Bone marrow (tissue), 2 donors: ENCODE measurements around the gene FKBP8.
A peak's percentile ranks its signal among the peaks of the same experiment; 100 is the strongest.
"Not testable (repeated sequence)": the region's sequence is repeated elsewhere in the genome, so short reads cannot be mapped to it uniquely, and the experiment has no call there.

Experiments used
- DNase-seq, 2 donors: peaks; one replicate each; lab custom pipeline; 2025; lab: John Stamatoyannopoulos, UW

FKBP8 gene

DNA sequence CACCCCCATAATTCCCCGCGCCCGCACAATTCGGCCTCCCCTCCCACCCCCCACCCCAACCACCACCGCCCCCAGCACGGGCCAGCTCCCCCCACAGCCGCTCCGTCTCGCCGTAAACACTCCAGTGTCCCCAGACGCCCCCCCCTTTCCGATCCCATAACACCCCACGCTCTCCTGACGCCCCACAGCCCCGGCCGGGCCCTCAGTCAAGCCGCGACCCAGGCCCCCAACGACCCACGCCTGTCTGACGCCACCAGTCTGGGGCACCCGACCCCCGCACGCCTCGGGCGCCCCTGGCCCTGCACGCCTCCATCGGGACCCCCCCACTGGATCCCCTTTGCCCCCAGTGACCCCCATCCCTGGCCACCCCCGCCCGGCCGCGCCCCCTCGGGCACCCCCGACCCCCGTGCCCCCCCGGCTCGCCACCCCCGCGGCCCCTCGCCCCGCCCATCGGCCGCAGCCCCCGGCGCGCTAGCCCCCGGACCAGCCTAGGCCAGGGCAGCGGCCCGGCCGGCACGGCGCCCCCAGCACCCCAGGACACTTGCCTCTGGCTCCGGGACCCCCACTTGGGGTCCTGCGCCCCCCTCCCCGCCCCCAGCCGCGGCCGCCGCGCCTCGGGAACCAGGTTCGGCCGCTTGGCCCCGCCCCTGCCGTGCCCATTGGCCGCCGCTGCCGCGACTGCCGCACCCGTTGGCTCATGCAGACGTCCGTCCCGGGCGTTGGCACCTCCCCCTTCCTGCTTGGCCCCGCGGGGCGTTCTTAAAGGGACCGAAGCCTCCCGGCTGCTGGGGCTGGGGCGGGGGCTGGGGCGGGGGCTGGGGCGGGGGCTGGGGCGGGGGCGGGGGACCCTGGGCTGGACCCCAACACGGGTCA lies at the start of gene FKBP8:
FKBP8 (minus strand) TSS at position 633 of the 873 bp plus-strand sequence. CDS start 1,603 bp downstream, outside the sequence.
- DNase-seq: peak; percentile 62 to 76

- not testable (repeated sequence) for DNase-seq
Measured at GRCh38 chr19:18592732-18593131, 49.4 kb upstream of the FKBP8 start.

DNA sequence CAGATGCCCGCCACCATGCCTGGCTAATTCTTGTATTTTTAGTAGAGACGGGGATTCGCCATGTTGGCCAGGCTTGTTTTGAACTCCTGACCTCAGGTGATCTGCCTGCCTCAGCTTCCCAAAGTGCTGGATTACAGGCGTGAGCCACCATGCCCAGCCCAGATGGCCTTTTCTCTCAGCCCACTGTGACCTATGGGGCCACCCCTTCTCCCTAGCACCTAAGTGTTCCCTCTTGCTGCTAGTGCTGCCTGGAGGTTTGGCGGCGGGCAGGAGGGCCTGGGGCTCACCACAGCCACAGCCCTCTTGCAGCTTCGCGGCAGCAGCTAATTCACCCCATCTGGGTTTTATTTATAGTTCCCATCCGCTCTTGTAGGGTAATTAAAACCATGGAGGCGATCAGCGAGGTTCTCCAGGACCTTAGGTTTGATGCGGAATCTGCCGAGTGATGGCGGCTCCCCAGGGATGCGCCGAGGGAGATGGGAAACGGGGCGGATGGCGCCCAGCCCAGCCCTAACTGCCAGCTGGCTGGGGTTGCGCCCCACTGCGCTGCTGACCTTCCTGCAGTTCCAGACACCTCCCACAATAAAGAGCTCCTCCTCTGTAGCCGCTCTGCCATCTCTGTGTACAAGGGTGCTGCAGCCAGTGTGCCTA lies 48.5 kb upstream of the FKBP8 start:
- DNase-seq: no peak

- DNase-seq: no peak
Measured at GRCh38 chr19:18590273-18591272, 47.2 kb upstream of the FKBP8 start.

DNA sequence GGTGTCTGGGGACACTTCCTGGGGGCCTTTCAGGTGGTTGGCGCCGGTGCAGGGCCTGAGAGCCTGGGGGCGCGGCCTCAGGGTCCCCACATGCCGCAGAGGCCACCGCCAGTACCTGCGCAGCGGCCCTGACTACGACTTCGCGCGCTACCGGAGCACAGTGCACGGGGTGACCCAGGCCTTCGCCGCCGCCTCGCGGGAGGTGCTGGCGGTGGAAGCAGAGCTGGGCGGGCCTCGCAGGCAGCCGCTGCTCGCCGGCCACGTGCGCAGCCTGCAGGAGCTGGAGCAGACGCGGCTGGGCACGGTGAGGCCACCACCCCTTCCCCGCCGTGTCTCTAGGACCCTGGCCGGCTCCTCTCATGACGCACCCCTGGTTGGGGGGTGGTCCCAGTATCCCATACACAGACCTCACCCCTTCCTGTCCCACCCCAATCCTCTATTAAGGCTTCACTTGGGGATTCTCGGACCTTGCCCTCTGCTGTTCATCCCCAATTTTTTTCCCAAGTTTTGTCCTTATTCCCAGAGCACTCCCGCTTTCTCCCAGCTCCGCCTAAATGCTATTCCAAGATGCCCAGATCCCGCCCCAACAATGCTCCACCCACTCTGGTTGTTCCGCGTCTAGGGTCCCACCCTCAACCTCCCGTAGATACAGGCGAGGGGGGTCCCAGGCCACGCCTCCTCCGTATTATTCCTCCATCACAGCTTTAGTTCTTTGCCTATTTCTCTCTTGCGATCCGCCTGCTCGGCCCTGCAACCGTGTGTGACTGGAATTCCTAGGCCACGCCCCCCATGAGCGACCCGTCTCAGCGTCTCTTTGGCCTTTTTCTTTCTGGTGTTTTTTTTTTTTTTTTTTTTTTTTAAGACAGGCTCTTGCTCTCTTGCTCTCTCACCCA lies 46.3 kb upstream of the FKBP8 start:
- peak in 1 of 2 donors; percentile 68 for DNase-seq

DNA sequence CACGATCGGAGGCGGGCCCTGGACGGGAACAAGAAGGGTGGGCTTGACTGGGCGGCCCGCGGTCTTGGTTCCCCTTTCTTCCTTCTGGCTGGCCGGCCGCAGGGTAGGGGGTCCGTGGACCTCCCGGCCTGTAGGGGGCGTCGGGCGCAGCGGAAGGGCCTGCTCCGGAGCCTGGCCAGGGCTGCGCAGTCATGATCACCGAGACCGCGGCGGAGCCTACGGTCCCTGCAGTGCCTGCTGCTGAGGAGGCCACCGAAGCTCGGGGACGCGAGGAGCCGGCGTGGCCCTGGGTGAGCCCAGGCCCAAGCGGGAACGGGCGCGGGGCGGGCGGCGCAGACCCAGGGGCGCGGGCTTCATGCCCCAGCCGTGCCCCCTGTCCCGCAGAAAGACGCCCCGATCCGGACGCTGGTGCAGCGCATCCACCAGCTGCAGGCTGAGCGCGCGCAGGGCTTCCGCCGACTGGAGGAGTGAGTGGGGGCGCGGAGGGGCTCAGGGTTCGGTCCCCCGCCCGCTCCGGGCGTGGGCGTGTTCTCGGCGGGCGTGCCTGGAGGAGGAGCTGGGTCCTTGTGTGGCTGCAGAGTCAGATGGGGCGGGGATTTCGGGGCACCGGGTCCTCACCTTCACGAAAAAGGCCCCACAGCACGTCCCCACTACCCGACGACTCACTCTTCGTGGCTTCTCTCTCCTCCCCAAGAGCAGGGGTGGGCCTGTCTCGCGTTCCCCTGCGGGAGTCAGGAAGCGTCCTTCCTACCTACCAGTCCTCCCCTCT lies 45.4 kb upstream of the FKBP8 start, which contains the start of gene REX1BD:
REX1BD (plus strand) TSS at position 188 of the 769 bp plus-strand sequence; CDS start at position 192, 4 bp downstream.
- DNase-seq: peak; percentile 83 to 88

GRCh38 chr19:18587962-18588610 lies 44.7 kb upstream of the FKBP8 start:
- no peak for DNase-seq

DNA sequence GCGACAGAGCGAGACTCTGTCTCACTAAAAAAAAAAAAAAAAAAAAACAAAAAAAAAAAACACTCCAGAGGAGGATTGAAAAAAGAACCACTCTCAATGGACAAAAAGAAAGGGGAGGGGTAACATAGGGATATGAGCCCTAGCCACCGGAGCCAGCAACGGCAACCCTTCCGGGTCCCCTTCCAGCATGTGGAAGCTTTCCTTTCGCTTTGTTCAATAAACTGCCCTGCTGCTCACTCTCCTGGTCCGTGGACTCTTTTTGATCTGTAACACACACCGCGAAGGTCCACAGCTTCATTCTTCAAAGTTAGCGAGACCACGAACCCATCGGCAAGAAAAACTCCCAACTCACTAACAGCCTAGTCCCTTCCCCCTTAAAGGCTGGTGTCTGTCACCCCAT lies 44.2 kb upstream of the FKBP8 start:
- DNase-seq: no peak

GRCh38 chr19:18586306-18586705 lies 42.9 kb upstream of the FKBP8 start:
- no peak for DNase-seq

DNA sequence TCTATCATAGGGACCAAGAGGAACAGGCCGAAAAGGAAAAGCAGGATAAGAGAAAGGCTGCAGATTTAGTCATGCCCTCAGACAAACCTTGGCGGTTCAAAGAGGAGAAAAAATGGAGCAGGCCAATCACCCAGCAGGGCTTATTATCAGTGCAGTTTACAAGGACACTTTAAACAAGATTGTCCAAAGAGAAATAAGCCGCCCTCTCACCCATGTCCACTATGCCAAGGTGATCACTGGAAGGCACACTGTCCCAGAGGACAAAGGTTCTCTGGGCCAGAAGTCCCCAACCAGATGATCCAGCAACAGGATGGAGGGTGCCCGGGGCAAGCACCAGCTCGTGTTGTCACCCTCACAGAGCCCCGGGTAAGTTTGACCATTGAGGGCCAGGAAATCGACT lies 36.9 kb upstream of the FKBP8 start:
- no peak for DNase-seq

- DNase-seq: no peak
Measured at GRCh38 chr19:18577365-18577914, 34.1 kb upstream of the FKBP8 start.

- DNase-seq: no peak
Measured at GRCh38 chr19:18576383-18576782, 33.0 kb upstream of the FKBP8 start.

DNA sequence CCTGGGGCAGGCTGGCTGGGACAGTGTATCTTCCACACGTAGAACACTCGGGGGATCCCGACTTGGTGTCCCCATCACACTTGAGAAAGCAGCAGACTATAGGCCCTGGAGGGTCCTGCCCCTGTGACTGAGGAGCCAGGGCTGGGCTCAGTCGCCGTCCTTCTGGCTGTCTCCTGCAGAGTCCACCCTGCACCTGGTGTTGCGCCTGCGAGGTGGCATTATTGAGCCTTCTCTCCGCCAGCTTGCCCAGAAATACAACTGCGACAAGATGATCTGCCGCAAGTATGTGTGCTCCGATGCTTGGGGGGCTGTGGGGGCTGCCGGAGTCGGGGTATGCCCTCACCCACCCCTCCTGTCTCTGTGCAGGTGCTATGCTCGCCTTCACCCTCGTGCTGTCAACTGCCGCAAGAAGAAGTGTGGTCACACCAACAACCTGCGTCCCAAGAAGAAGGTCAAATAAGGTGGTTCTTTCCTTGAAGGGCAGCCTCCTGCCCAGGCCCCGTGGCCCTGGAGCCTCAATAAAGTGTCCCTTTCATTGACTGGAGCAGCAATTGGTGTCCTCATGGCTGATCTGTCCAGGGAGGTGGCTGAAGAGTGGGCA lies 31.4 kb upstream of the FKBP8 start:
- no peak for DNase-seq

GRCh38 chr19:18571564-18572344 lies 28.4 kb upstream of the FKBP8 start, which contains the start of gene UBA52:
Gene UBA52, plus strand, starts transcription at chr19:18571857. Its CDS starts 1,444 bp downstream, at chr19:18573301.
- peak; percentile 88 to 95 for DNase-seq

GRCh38 chr19:18568367-18568766 lies 25.0 kb upstream of the FKBP8 start:
- DNase-seq: no peak

DNA sequence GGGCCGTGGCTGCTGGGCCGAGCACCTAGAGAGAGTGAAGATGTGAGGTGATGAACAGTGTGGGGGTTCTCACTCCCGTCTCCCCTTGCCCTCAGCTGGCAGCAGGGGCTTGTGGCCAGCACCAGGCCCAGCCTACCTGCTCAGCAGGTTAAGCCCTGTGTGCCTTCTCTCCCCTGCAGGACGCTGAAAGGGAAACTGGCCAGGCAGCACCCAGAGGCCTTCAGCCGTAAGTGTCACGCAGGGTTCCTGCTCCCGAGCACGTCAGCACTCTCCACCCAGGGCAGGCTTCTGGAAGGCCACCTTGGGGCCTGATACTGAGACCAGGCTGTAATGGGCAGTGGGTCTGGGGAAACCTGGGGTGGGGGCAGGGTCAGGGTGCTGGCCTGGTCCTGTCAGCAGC lies 23.6 kb upstream of the FKBP8 start:
- no peak for DNase-seq

DNA sequence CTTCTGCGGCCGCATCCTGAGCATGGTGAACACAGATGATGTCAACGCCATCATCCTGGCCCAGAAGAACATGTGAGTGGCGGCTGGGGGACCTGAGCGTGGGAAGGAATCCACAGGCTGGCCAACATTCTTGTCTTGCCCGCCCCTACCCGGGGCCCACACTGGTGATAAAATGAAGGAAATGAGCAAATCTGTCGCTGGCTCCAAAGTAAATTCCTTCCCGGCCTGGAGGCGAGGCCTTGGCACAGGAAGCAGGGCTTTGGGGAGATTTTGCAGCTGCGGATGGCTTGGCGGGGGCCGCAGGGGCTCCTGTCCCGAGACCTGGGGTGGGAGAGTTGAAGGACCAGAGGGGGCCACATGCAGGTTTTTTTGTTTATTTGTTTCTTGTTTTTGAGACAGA lies 18.7 kb upstream of the FKBP8 start:
- no peak for DNase-seq

GRCh38 chr19:18559685-18560084 lies 16.3 kb upstream of the FKBP8 start:
- DNase-seq: no peak
